ENCODE data around the gene FAM76B.

Gene FAM76B

DNA sequence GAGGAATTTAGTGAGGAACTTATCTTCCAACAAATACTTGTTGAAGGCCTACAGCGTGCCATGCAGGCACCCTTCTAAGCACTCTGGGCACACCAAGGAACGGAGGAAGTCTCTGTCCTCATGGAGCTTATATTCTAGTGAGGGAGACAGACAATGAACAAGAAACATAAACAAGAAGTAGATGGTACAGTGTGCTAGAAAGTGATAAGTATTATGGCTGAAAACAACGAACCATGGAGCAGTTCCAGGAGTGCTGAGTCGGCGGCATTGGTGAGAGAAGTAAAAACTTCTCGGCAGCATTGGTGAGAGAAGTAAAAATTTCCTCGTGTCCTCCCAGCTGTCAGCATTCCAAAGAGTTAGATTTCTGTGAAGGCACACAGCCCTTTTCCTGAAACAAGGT is 53.2 kb downstream of the FAM76B start:
- DNase-seq (ENCODE audit: extremely low spot score, insufficient read length, low read depth), result no peak
- FAIRE-seq, result no peak

DNA sequence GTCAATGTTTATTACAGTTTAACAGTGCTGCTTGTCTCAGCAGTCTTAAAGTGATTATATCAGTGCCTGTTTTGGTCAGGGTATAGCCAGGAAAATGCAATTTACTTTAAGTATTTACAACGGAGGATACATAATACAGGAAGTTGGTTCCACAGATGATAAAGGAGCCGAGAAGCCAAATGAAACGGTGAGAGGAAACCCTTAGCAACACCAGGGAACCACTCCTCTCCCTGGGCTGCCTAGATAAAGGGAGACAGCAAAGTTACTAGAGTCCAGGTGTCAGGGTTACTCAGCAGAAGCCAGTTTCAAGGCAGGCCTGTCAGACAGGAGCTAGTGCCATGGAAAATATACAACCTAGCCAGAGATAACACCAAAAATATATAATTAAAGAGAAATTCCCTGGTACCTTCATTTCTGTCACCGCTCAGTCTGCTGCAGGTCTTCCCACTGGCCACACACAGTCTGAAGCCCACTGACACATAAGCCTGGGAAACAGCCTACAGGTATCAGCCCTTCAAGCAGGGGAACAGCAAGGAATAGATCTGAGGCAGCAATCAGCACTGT is 55.5 kb downstream of the FAM76B start:
- FAIRE-seq (no peak), DNase-seq (ENCODE audit: extremely low spot score, insufficient read length, low read depth) (no peak)

DNA sequence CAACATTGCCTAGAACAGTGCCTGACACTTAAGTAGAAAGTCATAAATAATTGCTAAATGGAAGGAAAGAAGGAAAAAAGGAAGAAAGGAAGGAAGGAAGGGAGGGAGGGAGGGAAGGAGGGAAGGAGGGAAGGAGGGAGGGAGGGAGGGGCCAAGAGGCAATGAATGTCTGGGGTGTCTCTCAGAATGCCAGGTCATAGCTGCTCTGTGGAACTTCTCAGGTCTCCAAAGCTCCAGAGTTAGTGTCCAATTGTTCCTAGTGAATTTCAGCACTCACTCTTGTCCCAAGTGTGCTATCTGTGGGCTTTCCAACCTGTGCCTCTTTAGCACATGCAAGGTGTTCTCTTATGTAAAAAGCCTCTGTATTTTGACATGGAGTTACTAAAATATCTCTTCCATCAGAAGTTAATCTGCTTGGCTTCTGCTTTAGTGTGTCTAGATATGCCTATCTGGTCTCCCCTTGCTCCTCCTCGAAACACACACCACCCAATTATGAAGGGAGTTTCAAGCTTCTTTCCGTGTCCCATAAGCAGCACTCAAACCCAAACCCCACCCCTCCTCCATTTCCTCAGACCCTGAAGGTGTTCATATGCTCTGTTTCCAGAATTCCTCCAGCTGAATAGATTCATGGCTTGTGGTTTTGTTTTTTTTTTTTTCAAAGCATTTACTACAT is 56.5 kb downstream of the FAM76B start:
- FAIRE-seq, result no peak
- DNase-seq (ENCODE audit: extremely low spot score, insufficient read length, low read depth), result no peak

DNA sequence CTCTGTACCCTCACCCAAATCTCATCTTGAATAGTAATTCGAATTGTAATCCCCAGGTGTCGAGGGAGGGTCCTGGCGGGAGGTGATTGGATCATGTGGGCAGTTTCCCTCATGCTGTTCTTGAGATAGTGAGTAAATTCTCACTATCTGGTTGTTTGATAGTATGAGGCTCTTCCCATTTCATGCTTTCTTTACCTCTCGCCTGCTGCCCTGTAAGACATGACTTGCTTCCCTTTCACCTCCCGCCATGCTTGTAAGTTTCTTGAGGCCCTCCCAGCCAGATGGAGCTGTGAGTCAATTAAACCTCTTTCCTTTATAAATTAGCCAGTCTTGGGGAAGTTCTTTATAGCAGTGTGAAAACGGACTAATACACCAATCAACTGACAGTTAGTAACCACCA is 60.1 kb downstream of the FAM76B start:
- DNase-seq (ENCODE audit: extremely low spot score, insufficient read length, low read depth) (no peak), FAIRE-seq (no peak)

DNA sequence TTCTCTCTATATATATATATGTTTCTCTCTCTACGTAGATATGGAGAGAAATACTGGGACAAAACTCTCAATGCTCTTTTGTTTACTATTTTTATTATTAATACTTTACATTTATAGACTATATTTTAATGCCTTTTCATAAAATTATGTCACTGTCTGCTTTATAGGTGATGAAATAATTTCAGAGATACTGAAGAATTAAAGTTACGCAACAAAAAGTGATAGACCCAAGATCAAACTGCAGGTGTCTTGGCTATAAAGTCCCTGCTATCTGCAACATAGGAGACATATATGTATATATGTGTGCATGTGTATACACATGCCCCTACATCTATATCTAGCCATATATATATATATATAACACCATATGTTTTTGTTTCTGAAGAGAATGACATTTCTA is 60.8 kb downstream of the FAM76B start:
- no peak for FAIRE-seq
- DNase-seq (ENCODE audit: extremely low spot score, insufficient read length, low read depth), result no peak

DNA sequence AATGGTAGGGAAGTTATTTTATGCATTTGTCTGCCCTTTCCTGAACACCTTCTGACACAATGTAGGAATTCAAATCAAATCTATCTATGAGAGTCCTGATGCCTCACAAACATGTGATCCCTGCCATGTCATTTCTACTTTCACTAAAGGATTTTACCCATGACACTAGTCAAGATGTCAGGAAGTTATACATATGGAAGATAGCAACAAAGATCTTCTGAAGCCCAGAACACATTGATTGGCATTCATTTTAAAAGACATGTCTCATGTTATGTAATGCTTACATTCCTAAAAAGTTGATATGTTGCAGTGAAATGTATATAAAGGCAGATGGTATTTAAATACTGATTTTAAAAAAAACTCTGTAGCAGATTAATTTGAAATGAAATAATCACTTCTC is 61.5 kb downstream of the FAM76B start:
- no peak for DNase-seq (ENCODE audit: extremely low spot score, insufficient read length, low read depth)
- FAIRE-seq, result no peak

DNA sequence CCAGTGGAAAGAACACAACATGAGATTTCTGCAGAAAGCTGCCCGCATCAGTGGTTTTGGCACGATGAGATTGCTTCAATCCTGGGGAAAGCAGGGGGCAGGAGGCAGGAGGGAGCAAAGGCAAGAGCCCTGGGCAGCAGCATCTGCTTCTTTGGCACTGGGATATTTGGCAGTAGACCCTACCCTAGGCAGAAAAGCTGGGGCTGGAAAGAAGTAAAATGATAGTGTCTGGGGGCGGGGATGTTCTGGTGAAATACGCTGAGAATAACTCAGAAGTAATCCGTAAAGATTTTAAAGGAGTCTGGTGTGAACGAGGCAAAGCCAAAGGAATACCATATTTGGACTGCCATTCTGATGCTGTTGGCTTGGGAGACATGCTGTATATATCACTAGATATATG is 62.0 kb downstream of the FAM76B start:
- DNase-seq (ENCODE audit: extremely low spot score, insufficient read length, low read depth) (no peak), FAIRE-seq (no peak)

DNA sequence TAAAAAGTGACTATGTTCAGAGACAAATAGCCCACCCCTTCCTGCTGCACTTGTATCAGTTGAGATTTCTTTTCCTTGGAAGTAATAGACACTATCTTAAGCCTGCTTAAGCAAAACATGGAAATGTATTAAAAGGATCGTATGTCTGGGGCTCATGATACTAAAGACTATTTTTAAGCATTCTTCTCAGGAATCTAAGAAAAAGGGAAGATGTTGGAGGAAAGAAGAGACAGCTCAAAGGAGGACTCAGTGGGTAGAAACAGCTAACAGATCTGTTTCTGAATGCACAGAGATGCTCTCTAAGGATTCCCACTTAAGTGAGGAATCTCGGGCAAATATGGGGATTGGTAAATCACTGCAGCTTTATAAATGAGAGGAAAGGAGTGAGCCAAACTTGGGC is 62.5 kb downstream of the FAM76B start:
- FAIRE-seq (no peak), DNase-seq (ENCODE audit: extremely low spot score, insufficient read length, low read depth) (no peak)

DNA sequence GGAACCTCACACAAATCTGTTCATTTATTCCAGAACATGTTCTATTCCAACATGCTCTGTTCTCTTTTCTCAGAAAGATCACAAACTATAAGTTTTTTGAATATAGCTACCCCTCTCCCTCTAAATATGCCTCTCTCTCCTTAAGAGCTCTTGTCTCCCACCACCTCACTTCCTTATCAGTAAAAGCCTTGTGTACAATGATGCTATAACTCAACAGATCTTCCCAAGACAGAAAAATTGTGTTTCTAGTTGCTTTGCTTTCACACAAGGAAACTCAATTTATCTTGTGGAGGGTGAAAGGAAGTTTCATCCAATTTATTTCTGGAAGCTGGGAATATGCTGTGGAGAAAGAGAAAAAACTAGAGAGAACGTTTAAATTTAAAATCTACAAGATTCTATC is 64.4 kb downstream of the FAM76B start:
- FAIRE-seq, result no peak

GRCh38 chr11:95723361-95723942 is 66.1 kb downstream of the FAM76B start:
- DNase-seq (ENCODE audit: extremely low spot score, insufficient read length, low read depth), result no peak
- FAIRE-seq, result no peak

More for the DNA sequence above, 64.4 kb downstream of the FAM76B start:
- no peak for DNase-seq (ENCODE audit: extremely low spot score, insufficient read length, low read depth)

- DNase-seq (ENCODE audit: extremely low spot score, insufficient read length, low read depth) (no peak), FAIRE-seq (no peak)
These were observed 69.4 kb downstream of the FAM76B start for GRCh38 chr11:95720195-95720594.
